NAMALWA (cell line): ENCODE results near the gene SSR1.
A peak's percentile ranks its signal among the peaks of the same experiment; 100 is the strongest.
"Not testable (repeated sequence)": the region's sequence is repeated elsewhere in the genome, so short reads cannot be mapped to it uniquely, and the experiment has no call there.

Experiments
- DNase-seq: peaks from one replicate; pipeline ENCODE4 v3.0.0-alpha.2; 2015; ENCODE audit warnings: low spot score

The SSR1 gene

DNA sequence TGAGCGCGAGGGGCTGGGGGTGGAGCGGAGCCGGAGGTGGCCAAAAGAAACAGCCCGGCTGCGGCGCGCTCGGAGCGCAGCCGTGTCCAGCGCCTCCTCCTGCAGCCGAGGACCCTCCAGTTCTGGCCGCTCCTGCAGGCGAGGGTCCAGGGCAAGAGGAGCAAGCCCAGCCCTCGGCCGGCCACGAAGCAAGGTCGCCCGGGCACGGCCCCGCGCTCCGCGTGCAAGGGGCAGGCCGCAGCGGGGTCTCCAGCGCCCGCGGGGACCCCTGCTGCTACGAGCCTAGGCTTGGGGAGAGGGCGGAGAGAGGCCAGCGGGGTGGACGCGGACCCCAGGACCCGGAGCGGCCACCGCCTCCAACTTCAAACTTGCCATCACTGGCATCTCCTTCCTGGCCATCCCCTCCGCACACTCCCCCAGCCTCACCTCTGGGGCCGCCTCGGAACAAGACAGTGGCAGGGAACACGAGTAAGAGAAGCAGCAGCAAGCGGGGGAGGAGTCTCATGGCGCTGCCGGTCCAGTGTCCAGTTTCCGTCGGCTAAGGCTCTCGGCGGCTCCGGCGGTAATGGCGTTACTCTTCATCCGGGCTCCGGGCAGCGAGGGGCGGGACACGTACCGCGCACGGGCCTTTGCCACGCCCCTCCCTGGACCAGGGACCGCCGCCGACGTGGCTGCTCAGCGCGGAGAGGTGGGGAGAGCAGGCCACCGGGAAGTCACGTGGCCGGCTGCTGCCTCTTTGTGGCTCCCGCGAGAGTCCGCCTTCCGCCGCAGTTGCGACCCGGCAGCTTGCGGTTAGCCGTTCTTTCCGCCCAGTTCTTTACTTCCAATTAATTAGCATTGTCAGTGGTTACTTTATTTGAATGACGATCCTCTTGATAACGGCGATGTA lies at the start of gene SSR1:
SSR1 (minus strand) TSS at position 584 of the 889 bp plus-strand sequence; CDS start at position 505, 79 bp downstream.
- peak; percentile 97 for DNase-seq

GRCh38 chr6:7351916-7352315 lies 38.9 kb upstream of the SSR1 start:
- not testable (repeated sequence) for DNase-seq

DNA sequence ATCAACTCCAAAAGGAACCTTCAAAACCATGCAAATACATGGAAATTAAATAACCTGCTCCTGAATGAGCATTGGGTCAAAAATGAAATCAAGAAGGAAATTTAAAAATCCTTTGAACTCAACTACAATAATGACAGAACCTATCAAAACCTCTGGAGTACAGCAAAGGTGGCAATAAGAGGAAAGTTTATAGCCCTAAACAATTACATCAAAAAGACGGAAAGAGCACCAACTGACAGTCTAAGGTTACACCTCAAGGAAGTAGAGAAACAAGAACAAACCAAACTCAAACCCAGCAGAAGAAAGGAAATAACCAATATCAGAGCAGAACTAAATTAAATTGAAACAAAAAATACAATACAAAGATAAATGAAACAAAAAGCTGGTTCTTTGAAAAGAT lies 37.6 kb upstream of the SSR1 start:
- DNase-seq: not testable (repeated sequence)

- DNase-seq: not testable (repeated sequence)
These were observed 34.6 kb upstream of the SSR1 start for GRCh38 chr6:7347551-7347997.

- not testable (repeated sequence) for DNase-seq
These were observed 31.9 kb upstream of the SSR1 start for GRCh38 chr6:7344773-7345450.

DNA sequence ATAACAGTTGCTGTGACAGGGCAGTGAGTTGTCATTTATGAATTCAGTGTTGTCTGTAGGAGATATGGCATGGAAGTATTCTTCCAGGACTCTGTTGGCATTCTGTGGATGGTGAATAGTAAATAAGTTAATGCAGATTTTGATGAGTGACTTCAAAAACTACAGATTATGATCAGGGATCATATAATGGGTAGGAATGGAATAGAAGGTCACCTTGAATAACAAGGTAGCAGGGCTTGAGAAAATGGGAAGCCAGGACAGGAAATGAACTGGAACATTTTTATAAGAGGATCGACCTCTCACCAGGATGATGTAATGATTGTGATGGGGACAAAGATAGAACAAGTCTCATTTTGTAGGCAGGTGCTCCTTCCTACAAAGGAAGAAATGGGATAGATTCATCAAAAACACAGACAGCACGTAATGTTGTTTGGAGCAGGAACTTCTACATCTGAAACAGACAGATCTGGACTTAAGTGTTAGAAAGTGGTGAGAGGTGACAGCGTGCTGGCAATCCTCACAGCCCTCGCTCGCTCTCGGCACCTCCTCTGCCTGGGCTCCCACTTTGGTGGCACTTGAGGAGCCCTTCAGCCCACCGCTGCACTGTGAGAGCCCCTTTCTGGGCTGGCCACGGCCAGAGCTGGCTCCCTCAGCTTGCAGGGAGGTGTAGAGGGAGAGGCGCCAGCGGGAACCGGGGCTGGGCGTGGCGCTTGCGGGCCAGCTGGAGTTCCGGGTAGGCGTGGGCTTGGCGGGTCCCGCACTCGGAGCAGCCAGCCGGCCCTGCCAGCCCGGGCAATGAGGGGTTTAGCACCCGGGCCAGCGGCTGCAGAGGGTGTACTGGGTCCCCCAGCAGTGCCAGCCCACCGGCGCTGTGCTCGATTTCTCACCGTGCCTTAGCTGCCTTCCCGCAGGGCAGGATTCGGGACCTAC lies 30.8 kb upstream of the SSR1 start:
- DNase-seq: no peak

DNA sequence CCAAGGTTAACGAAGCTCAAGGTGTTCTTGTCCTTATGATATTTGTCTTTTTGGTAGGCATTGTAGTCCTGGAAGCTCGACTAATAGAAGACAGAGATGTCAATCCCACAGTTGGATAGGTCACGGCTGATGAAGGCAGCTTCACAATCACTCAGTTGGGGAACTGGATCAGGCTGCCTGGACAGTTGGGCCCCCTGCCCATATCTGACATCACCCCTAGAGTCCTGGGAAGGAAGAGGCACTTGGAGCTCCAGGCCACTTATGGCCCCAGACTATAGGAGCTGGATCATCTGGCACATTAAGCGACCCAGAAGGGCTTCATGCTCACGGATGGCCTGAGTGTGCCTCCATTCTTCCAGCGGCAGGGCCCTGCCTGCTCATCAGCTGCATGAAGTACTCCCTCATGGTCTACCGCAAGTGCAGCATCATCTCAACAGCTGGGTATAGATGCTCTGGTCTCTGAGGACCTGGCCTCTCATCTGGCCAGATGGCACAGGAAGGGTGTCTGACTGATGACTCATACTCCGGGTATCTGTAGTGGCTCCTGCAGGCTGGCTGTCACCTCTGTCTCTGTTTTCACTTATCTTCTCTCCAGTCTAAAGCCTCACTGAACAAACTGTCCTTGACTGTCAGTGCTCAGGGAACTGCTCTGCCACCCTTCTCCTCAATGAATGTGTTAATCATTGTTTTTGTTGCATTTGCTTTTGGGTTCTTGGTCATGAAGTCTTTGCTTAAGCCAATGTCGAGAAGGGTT lies 29.2 kb upstream of the SSR1 start:
- no peak for DNase-seq

DNA sequence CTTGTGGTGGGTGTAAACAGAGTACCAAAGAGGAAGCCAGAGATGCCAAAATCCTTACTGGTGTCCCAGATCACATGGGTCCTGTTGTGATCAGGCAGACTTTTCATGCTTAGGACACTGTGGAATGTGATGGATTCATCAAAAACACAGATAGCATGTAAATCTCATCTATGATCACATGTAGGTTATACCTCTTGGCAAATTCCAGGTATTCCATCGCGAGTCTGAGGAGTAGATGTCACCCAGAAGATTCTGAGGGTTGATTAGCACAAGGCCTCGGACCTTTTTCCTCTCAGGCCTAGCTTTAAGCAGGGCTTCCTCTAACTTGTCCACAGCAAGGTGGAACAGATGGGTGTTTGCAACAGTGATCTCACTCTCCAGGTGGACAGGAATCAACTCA lies 28.3 kb upstream of the SSR1 start:
- no peak for DNase-seq

DNA sequence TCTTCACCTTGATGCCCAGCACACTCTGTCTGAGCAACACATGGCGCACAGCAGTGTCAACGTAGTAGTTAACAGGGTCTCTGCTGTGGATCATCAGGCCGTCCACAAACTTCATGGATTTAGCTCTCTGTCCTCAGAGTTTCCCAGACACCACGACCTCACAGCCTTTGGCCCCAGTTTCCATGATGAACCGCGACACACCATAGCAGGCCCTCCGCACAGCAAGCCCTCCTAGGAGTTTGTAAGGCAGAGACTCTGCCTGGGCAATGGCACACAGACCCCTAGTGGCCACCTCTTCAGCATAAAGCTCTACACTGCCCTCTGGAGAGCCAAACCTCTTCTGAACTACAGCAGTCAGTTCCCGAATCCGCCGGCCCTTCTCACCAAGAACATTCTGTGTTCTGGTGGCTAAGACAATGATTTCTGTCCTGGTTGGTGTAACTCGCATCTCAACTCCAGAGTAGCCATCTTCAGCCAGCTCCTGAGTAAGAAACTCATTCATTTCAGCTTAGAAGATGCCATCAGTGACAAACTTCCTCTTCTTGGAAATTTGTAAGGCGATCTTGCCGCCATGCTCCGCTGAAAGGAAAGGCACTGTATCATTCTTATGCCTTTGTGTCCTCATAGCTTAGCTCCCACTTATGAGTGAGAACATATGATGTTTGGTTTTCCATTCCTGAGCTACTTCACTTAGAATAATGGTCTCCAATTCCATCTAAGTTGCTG lies 26.2 kb upstream of the SSR1 start:
- DNase-seq: peak; percentile 38

DNA sequence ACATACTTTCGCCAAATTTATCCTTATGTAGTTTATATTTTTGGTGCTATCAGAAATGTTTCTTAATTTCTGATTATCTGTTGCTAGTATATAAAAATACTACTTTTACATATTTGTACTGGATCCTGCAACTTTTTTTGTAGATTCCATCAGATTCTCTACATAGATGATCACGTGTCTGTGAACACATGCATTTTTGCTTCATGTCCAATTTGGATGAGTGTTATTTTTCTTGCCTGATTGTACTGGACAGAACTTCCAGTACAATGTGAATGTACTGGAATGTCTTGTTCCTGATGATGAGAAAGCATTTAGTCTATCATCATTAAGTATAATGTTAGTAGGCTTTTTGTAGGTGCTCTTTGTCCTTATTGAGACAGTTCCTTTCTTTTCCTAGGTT lies 25.0 kb upstream of the SSR1 start:
- no peak for DNase-seq

- no peak for DNase-seq
These were observed 22.5 kb upstream of the SSR1 start for GRCh38 chr6:7335519-7335918.

DNA sequence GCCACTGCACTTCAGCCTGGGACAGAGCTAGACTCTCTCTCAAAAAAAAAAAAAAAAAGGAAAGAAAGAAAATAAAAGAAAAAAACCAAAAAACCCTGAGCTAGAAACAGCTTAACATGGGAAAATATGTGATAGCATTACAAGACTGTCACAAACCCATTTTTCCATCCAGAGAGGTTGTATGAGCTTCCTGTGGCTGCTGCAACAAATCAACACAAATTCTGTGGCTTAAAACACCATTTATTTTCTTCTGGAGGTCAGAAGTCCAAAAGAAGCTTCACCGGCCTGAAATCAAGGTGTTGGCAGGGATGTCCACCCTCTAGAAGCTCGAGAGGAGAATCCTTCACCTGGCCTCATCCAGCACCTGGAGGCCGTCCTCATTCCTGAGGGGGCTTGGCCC lies 21.7 kb upstream of the SSR1 start:
- no peak for DNase-seq

GRCh38 chr6:7332090-7332745 lies 19.2 kb upstream of the SSR1 start:
- no peak for DNase-seq

DNA sequence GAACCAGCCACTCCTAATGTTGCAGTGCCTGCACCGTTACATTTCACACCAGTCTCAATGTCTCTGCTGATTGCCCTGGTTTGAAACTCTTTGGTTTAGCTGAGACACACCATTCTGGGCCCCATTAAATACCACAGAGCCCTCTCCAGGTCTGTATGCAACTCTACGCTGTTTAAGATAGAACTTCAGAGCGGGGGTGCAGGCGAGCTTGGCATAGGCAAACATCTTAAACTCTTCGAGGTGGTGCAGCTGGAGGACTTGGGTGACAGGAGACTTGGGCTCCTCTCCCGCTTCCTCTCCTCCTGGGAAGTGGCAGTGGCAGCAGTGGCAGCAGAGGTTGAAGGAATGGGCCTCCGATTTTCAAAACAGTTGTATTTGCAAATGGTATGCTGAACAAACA lies 18.5 kb upstream of the SSR1 start:
- no peak for DNase-seq

DNA sequence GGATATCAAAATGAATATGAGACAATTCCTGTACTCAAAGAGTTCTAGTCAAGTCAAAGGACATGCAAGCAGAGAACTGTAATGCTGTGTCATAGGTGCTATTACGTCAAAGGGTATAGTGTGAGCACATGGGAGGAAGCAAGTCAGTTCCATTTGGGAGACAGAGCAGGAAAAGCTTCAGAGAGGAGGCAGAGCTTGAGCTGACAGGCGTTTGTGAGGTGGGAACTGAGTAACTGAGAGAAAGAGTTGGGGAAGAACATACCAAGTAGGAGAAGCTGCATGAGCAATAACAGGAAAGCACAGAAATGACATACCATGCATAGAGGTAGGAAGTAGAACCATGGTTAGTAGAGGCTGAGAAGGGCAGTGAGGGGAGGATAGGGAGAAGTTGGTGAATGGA lies 15.2 kb upstream of the SSR1 start:
- DNase-seq: no peak

DNA sequence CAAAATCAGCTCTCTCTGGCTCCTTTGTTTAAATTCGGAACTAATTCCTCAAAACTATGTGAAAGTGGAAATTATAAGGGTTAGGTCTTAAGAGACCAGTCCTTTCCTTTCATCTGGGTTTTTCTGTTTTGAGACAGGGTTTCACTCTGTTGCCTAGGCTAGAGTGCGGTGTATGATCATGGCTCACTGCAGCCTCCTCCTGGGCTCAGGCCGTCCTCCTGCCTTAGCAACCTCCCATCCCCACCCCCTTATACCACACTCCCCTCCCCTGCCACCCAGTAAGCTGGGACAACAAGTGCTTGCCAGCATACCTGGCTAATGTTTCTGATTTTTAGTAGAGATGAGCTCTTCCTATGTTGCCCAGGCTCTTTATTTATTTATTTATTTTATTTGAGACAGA lies 12.8 kb upstream of the SSR1 start:
- no peak for DNase-seq

DNA sequence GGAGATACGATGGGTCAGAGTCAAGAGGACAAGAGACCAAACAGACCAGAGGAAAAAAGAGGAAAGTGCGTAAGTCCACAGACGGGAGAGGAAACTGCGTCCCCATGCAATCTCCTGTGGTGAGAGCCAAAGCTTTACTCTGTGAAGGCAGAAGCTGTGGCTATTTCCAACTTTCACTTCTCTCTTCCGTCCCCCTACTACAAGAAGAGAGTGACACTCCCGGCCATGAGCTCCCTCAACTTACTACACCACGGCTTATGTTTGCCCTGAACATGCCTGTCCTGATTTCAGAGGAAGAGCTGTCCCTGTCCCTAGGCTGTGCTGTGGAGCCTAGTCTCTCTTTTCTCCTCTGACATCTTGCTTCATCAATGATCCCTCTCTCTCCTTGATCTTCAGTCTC lies 11.5 kb upstream of the SSR1 start:
- peak; percentile 33 for DNase-seq

DNA sequence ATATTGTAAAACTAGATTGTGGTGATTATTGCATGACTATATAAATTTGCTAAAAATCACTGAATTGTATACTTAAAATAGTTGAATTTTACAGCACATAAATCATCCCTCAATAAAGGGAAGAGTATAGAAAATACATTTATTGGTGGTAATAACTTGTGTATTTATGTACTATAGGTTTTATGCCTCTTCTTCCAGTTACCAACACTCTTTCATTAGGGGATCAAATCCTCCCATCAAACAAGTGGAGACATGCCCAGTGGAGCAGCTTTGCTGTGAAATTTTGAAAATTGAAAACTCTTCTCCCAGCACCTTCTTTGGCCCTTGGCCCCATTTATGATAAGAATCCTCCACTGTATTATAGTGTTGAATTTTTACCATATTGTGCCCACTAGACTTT lies 10.1 kb upstream of the SSR1 start:
- no peak for DNase-seq

GRCh38 chr6:7321866-7322265 lies 8.9 kb upstream of the SSR1 start:
- not testable (repeated sequence) for DNase-seq

- not testable (repeated sequence) for DNase-seq
These were observed 6.4 kb upstream of the SSR1 start for GRCh38 chr6:7319406-7319805.
